Body of pancreas (tissue), 4 donors: ENCODE data around the gene PRRC2C. TPM values are rescaled to one million over a fixed set of nuclear protein-coding genes. Genes with fewer than 3 reads are reported as not detected.
"Not testable (repeated sequence)": the region's sequence is repeated elsewhere in the genome, so short reads cannot be mapped to it uniquely, and the experiment has no call there.

Experiments
- ATAC-seq: fragments of 150-250 bp; one replicate; pipeline ENCODE4 v1.9.1; 2016
- DNase-seq, 4 donors: peaks; one replicate each; pipeline ENCODE4 v3.0.0-alpha.2; 2019
- H3K27ac ChIP-seq, 4 donors: fragments of 200-600 bp; sonication (generic); 1 replicate in 3 of 4; 2 replicates in 1 of 4; pipeline versions ENCODE4 v1.5.1 to v1.6.1; 2016 to 2019; ENCODE audit warnings: mild to moderate bottlenecking in 1 of 4, mixed read lengths in 1 of 4, moderate library complexity in 1 of 4
- H3K27me3 ChIP-seq, 2 donors: fragments of 200-600 bp; sonication (generic); one replicate each; pipeline ENCODE4 v1.6.0; 2016; ENCODE audit warnings: mild to moderate bottlenecking in 1 of 2
- H3K36me3 ChIP-seq, 2 donors: fragments of 200-600 bp; sonication (generic); replicated peaks in 1 of 2; 2 replicates each; pipeline ENCODE4 v1.5.1; 2016; ENCODE audit warnings: low read depth in 2 of 2; ENCODE audit not compliant: insufficient read depth in 1 of 2
- H3K4me1 ChIP-seq: fragments of 200-600 bp; sonication (generic); one replicate; pipeline ENCODE4 v1.6.0; 2016
- H3K4me3 ChIP-seq, 2 donors: fragments of 200-600 bp; sonication (generic); 1 replicate in 1 of 2; 2 replicates in 1 of 2; pipeline ENCODE4 v1.5.1; 2016 to 2019
- H3K9me3 ChIP-seq, 3 donors: fragments of 200-600 bp; sonication (generic); 1 replicate in 2 of 3; 2 replicates in 1 of 3; pipeline ENCODE4 v1.5.1; 2016
- POLR2A ChIP-seq, 3 donors: fragments of 450-650 bp; IDR thresholded peaks; one replicate each; pipeline ENCODE4 v1.6.1; 2016; ENCODE audit warnings: antibody characterized with exemption in 3 of 3, mild to moderate bottlenecking in 2 of 3
- WGBS, 2 donors: methylation state at CpG; one replicate each; pipeline ENCODE4 v1.1.5; 2017; 5-methylcytosine and 5-hydroxymethylcytosine counted together
- intact Hi-C: fragments of 100-400 bp; cut with DNase I; formaldehyde crosslinking; loops from one replicate; pipeline ENCODE4 v1.15.1; 2023
- total RNA-seq, 2 donors: library from RNA; depleted of rRNA; stranded (reverse); fragments of >200 nt; gene quantifications; one replicate each; pipeline ENCODE4 v1.1.0, GENCODE V29; 2016
- TF ChIP-seq, protein P1 (sequence below), 7 experiments: fragments of 450-650 bp in 4 of 7; fragments of 200-600 bp in 3 of 7; sonication (generic) in 3 of 7; IDR thresholded peaks; one replicate each; pipeline ENCODE4 v1.5.1; 2016 to 2019; ENCODE audit warnings: antibody characterized with exemption in 7 of 7

The PRRC2C gene
- 10 to 100 TPM; 40.2 to 53.1 TPM for total RNA-seq

DNA sequence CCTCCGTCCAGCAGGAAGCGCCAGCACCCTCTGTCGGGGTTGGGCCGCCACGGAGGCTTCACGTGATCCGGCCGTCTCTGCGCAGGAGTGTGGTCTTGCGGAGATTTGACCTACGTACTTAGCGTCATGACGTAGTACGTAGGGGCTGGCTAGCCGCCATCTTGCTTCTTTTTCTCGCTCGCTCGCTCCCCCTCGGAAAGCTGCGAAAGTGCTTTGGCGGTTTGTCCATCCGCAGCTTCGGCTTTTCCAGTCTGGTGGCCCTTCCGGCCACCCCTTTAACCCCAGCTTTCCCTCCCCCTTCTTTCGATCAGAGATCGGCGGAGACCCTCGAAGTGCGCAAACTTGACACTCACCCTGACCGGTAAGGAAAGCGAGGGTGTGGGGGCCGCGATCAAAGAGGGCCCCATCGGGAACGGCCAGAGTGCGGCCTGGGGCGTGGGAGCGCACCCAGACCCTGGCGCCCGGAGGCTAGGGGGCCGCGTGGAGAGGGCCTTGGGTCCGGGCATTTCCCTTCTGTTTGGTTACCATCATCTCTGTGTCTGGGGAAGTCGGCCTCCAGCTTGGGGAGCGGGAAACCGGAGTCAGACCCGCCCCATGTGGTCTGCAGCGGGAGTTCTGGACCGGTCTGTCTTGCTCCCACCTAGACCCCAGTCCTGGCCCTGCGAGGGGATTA lies at the start of gene PRRC2C:
Gene PRRC2C (plus strand): TSS at position 156 of the 673 bp plus-strand sequence. CDS start 26,559 bp downstream, outside the sequence.
- WGBS, 2 donors, result 0 to 1% methylated on average over 16 to 50 of the region's 50 CpGs
- peak; percentile 42 to 77 (median 73) for TF ChIP-seq POLR2A (IDR thresholded peaks at IDR 0.05)
- TF ChIP-seq, protein P1, sequence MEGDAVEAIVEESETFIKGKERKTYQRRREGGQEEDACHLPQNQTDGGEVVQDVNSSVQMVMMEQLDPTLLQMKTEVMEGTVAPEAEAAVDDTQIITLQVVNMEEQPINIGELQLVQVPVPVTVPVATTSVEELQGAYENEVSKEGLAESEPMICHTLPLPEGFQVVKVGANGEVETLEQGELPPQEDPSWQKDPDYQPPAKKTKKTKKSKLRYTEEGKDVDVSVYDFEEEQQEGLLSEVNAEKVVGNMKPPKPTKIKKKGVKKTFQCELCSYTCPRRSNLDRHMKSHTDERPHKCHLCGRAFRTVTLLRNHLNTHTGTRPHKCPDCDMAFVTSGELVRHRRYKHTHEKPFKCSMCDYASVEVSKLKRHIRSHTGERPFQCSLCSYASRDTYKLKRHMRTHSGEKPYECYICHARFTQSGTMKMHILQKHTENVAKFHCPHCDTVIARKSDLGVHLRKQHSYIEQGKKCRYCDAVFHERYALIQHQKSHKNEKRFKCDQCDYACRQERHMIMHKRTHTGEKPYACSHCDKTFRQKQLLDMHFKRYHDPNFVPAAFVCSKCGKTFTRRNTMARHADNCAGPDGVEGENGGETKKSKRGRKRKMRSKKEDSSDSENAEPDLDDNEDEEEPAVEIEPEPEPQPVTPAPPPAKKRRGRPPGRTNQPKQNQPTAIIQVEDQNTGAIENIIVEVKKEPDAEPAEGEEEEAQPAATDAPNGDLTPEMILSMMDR (IDR thresholded peaks at IDR 0.05), result peak; percentile 68 to 93 (median 83)
- H3K27me3 ChIP-seq, result no peaks in the 10 kb centered on the region
- H3K27ac ChIP-seq, result peak within 1 kb of the TSS; percentile 97 to 100 (median 98)
- no peaks in the 10 kb centered on the region for H3K36me3 ChIP-seq
- no peaks in the 10 kb centered on the region for H3K9me3 ChIP-seq
- peaks cover 44% of the 10 kb centered on the region for H3K4me1 ChIP-seq
- H3K4me3 ChIP-seq, result peak within 1 kb of the TSS; percentile 73 to 98
- intact Hi-C loops, result no loop called here
- DNase-seq (peak; percentile 98 to 99 (median 98)), ATAC-seq (peak; percentile 99)

DNA sequence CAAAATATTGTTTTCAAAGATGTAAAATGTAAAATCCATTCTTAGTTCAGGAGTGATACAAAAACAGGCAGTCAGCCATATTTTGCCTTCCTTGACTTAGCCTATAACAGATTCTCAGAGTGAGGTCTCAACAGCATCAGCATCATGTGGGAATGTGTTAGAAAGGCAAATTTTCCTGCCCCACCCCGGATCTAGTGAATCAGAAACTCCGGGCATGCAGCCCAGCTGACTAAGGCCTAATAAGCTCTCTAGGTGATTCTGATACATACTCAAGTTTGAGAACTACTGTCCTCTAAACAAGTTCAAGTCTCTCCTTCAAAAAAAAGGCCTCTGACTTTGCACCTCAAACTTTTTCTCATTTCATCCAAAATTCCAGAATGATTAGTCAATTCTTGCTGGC lies 46.9 kb upstream of the PRRC2C start:
- WGBS, 2 donors, result 47 to 56% methylated on average over 2 of the region's 2 CpGs
- ATAC-seq (no peak), DNase-seq (peak in 3 of 4 donors; percentile 15 to 16 (median 15))
- no peaks in the 10 kb centered on the region for H3K9me3 ChIP-seq
- no peaks in the 10 kb centered on the region for H3K36me3 ChIP-seq
- no peaks in the 10 kb centered on the region for H3K4me1 ChIP-seq
- no peak overlapping the region for H3K27ac ChIP-seq
- no peak for TF ChIP-seq POLR2A (IDR thresholded peaks at IDR 0.05)
- TF ChIP-seq, protein P1 (IDR thresholded peaks at IDR 0.05), result no peak
- intact Hi-C loops, result no loop called here
- H3K27me3 ChIP-seq, result no peaks in the 10 kb centered on the region
- H3K4me3 ChIP-seq, result no peak overlapping the region

DNA sequence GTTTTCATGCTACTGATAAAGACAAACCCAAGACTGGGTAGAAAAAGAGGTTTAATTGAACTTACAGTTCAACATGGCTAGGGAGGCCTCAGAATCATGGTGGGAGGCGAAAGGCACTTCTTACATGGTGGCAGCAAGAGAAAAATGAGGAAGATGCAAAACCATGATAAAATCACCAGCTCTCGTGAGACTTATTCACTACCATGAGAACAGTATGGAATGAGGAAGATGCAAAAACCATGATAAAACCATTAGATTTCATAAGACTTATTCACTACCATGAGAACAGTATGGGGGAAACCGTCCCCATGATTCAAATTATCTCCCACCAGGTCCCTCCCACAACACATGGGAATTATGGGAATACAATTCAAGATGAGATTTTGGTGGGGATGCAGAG lies 45.1 kb upstream of the PRRC2C start:
- intact Hi-C loops, ATAC-seq, H3K27ac ChIP-seq, DNase-seq, H3K4me1 ChIP-seq, H3K27me3 ChIP-seq, H3K9me3 ChIP-seq, H3K4me3 ChIP-seq, H3K36me3 ChIP-seq: not testable (repeated sequence)
- WGBS, 2 donors, result 82 to 89% methylated on average over 3 of the region's 3 CpGs

DNA sequence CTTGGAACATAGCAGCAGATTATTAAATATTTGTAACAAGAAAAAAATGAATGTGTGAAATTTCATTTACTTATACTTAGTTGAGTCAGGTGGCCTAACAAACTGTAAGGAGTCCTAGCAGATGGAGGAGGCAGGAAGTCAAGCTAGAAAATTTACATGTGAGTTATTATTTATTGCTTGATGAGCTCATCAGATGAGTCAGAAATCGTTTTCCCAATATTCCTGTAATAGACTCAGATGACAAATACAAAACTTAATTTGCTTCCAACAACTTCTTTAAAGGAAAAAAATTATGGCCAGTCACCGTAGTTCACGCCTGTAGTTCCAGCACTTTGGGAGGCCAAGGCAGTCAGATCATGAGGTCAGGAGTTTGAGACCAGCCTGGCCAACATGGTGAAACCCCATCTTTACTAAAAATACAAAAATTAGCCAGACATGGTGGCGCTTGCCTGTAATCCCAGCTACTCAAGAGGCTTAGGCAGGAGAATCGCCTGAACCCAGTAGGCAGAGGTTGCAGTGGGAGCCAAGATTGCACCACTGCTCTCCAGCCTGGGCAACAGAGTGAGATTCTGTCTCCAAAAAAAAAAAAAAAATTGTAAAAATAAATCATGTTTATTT lies 43.9 kb upstream of the PRRC2C start:
- DNase-seq, H3K4me1 ChIP-seq, H3K27me3 ChIP-seq, H3K4me3 ChIP-seq, H3K27ac ChIP-seq, H3K9me3 ChIP-seq, H3K36me3 ChIP-seq, intact Hi-C loops: not testable (repeated sequence)
- ATAC-seq, result peak; percentile 24
- 63 to 66% methylated on average over 5 of the region's 5 CpGs for WGBS, 2 donors

DNA sequence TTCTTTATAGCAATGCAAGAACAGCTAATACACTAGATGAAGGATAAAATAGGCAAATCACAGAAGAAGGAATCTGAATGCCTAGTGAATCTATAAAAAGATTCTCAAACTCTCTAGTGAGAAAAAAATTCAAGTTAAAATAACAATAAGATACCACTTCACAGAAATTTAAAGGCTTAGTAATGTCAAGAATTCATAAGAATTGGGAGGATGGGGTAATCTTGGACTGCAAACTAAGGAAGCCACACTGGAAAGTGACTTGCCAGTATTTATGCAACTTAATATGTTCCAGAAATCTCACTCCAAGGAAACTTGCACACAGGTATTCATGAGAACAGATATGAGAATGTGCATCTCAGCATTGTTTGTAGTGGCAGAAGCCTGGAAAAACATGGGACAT lies 38.9 kb upstream of the PRRC2C start:
- no peak overlapping the region for H3K27ac ChIP-seq
- H3K27me3 ChIP-seq, result no peaks in the 10 kb centered on the region
- ATAC-seq (no peak), DNase-seq (no peak)
- H3K4me3 ChIP-seq, result no peak overlapping the region
- intact Hi-C loops, result no loop called here
- no peaks in the 10 kb centered on the region for H3K36me3 ChIP-seq
- H3K4me1 ChIP-seq, result no peaks in the 10 kb centered on the region
- H3K9me3 ChIP-seq, result no peaks in the 10 kb centered on the region
- TF ChIP-seq, protein P1 (IDR thresholded peaks at IDR 0.05), result no peak
- TF ChIP-seq POLR2A (IDR thresholded peaks at IDR 0.05), result no peak

DNA sequence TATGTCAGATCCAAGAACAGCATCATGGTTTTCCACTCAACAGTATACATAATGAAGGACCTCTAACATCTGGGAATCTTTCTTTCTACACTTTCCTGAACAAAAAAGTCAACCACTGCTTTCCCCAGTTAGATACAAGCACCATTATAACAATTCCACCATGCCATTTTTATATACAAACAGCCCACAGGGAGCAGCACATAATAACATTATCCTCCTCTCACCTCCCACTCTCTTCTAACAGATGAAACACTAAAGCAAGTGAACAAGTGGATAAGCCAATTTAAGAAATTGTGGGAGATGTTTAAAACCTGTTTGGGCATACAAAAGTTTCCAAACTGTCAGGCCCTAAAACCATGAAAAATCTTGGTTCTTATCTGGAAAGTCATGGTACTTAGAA lies 29.4 kb upstream of the PRRC2C start:
- intact Hi-C loops, result no loop called here

More for the DNA sequence above, 29.4 kb upstream of the PRRC2C start:
- H3K27me3 ChIP-seq, result no peaks in the 10 kb centered on the region
- H3K9me3 ChIP-seq, result no peaks in the 10 kb centered on the region
- H3K4me3 ChIP-seq, result no peak overlapping the region
- no peaks in the 10 kb centered on the region for H3K4me1 ChIP-seq
- ATAC-seq (no peak), DNase-seq (no peak)
- H3K27ac ChIP-seq, result no peak overlapping the region
- TF ChIP-seq, protein P1 (IDR thresholded peaks at IDR 0.05), result no peak
- no peak for TF ChIP-seq POLR2A (IDR thresholded peaks at IDR 0.05)
- H3K36me3 ChIP-seq, result no peaks in the 10 kb centered on the region
